Body of pancreas (tissue), 4 donors: Measurements from ENCODE around the gene WASL. TPM values are rescaled to one million over a fixed set of nuclear protein-coding genes. Genes with fewer than 3 reads are reported as not detected.
A peak's percentile ranks its signal among the peaks of the same experiment; 100 is the strongest.

Experiments used
- ATAC-seq: fragments of 150-250 bp; one replicate; pipeline ENCODE4 v1.9.1; 2016
- DNase-seq, 4 donors: peaks; one replicate each; pipeline ENCODE4 v3.0.0-alpha.2; 2019
- H3K27ac ChIP-seq, 4 donors: fragments of 200-600 bp; sonication (generic); 1 replicate in 3 of 4; 2 replicates in 1 of 4; pipeline versions ENCODE4 v1.5.1 to v1.6.1; 2016 to 2019; ENCODE audit warnings: mild to moderate bottlenecking in 1 of 4, mixed read lengths in 1 of 4, moderate library complexity in 1 of 4
- H3K27me3 ChIP-seq, 2 donors: fragments of 200-600 bp; sonication (generic); one replicate each; pipeline ENCODE4 v1.6.0; 2016; ENCODE audit warnings: mild to moderate bottlenecking in 1 of 2
- H3K36me3 ChIP-seq, 2 donors: fragments of 200-600 bp; sonication (generic); replicated peaks in 1 of 2; 2 replicates each; pipeline ENCODE4 v1.5.1; 2016; ENCODE audit warnings: low read depth in 2 of 2; ENCODE audit not compliant: insufficient read depth in 1 of 2
- H3K4me1 ChIP-seq: fragments of 200-600 bp; sonication (generic); one replicate; pipeline ENCODE4 v1.6.0; 2016
- H3K4me3 ChIP-seq, 2 donors: fragments of 200-600 bp; sonication (generic); 1 replicate in 1 of 2; 2 replicates in 1 of 2; pipeline ENCODE4 v1.5.1; 2016 to 2019
- H3K9me3 ChIP-seq, 3 donors: fragments of 200-600 bp; sonication (generic); 1 replicate in 2 of 3; 2 replicates in 1 of 3; pipeline ENCODE4 v1.5.1; 2016
- POLR2A ChIP-seq, 3 donors: fragments of 450-650 bp; IDR thresholded peaks; one replicate each; pipeline ENCODE4 v1.6.1; 2016; ENCODE audit warnings: antibody characterized with exemption in 3 of 3, mild to moderate bottlenecking in 2 of 3
- WGBS, 2 donors: methylation state at CpG; one replicate each; pipeline ENCODE4 v1.1.5; 2017; 5-methylcytosine and 5-hydroxymethylcytosine counted together
- intact Hi-C: fragments of 100-400 bp; cut with DNase I; formaldehyde crosslinking; loops from one replicate; pipeline ENCODE4 v1.15.1; 2023
- total RNA-seq, 2 donors: library from RNA; depleted of rRNA; stranded (reverse); fragments of >200 nt; gene quantifications; one replicate each; pipeline ENCODE4 v1.1.0, GENCODE V29; 2016
- TF ChIP-seq, protein P1 (sequence below), 7 experiments: fragments of 450-650 bp in 4 of 7; fragments of 200-600 bp in 3 of 7; sonication (generic) in 3 of 7; IDR thresholded peaks; one replicate each; pipeline ENCODE4 v1.5.1; 2016 to 2019; ENCODE audit warnings: antibody characterized with exemption in 7 of 7

WASL gene
- total RNA-seq, 2 donors from 2014 or later, result 12.9 to 20.5 TPM

- Histone ChIP-seq H3K4me1 (peaks cover 16% of the 10 kb centered on the region), H3K27ac (no peak overlapping the region), H3K27me3 (no peaks in the 10 kb centered on the region), H3K36me3 (peaks cover 0 to 4% of the 10 kb centered on the region in 2 donors), H3K4me3 (no peak overlapping the region), H3K9me3 (no peaks in the 10 kb centered on the region)
- WGBS, 2 donors, result 99 to 100% methylated on average over 2 of the region's 2 CpGs
- TF ChIP-seq POLR2A (IDR thresholded peaks at IDR 0.05), result no peak
- TF ChIP-seq, protein P1, sequence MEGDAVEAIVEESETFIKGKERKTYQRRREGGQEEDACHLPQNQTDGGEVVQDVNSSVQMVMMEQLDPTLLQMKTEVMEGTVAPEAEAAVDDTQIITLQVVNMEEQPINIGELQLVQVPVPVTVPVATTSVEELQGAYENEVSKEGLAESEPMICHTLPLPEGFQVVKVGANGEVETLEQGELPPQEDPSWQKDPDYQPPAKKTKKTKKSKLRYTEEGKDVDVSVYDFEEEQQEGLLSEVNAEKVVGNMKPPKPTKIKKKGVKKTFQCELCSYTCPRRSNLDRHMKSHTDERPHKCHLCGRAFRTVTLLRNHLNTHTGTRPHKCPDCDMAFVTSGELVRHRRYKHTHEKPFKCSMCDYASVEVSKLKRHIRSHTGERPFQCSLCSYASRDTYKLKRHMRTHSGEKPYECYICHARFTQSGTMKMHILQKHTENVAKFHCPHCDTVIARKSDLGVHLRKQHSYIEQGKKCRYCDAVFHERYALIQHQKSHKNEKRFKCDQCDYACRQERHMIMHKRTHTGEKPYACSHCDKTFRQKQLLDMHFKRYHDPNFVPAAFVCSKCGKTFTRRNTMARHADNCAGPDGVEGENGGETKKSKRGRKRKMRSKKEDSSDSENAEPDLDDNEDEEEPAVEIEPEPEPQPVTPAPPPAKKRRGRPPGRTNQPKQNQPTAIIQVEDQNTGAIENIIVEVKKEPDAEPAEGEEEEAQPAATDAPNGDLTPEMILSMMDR (IDR thresholded peaks at IDR 0.05), result no peak
- ATAC-seq (no peak), DNase-seq (no peak)
- intact Hi-C loops, result no loop called here
Measured at GRCh38 chr7:123687161-123687560, 61.6 kb downstream of the WASL start.

GRCh38 chr7:123682690-123683089, 66.1 kb downstream of the WASL start:
- TF ChIP-seq POLR2A (IDR thresholded peaks at IDR 0.05), result no peak
- TF ChIP-seq, protein P1 (IDR thresholded peaks at IDR 0.05), result peak in 6 of 7 experiments; percentile 31 to 71 (median 59)
- 39 to 51% methylated on average over 1 of the region's 1 CpG for WGBS, 2 donors
- Histone ChIP-seq H3K36me3 (no peaks in the 10 kb centered on the region), H3K27ac (no peak overlapping the region), H3K4me3 (no peak overlapping the region), H3K27me3 (no peaks in the 10 kb centered on the region), H3K4me1 (peaks cover 26% of the 10 kb centered on the region), H3K9me3 (no peaks in the 10 kb centered on the region)
- no peak for ATAC-seq
- DNase-seq, result peak in 1 of 4 donors; percentile 30
- intact Hi-C loops, result no loop called here

GRCh38 chr7:123681561-123681960, 67.2 kb downstream of the WASL start:
- TF ChIP-seq, protein P1 (IDR thresholded peaks at IDR 0.05), result no peak
- TF ChIP-seq POLR2A (IDR thresholded peaks at IDR 0.05), result no peak
- peak; percentile 83 for ATAC-seq
- H3K36me3 ChIP-seq, result no peaks in the 10 kb centered on the region
- peaks cover 26% of the 10 kb centered on the region for H3K4me1 ChIP-seq
- no peaks in the 10 kb centered on the region for H3K9me3 ChIP-seq
- intact Hi-C loops, result no loop called here
- H3K27ac ChIP-seq, result peak overlapping the region in 1 of 4 donors; percentile 3
- H3K27me3 ChIP-seq, result no peaks in the 10 kb centered on the region
- 14 to 27% methylated on average over 2 of the region's 2 CpGs for WGBS, 2 donors
- no peak overlapping the region for H3K4me3 ChIP-seq
- peak; percentile 47 to 71 (median 58) for DNase-seq

DNA sequence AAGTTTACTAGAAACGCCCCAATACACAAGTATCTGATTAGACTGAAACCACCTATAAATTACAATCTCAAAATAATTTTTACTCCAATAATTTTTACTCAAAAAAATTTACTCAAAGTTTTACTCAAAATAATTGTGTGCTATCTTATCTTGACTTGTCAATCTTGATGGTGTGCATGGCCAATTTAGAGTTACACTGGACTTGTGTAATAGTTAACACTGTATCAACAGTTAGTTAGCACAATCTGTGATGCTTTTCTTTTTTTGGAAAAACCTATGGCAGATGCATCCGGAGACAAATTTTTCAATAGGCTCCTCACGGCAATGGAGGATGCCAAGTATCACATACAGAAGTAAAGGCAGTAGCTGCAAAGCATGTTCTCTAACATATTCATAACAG, 68.2 kb downstream of the WASL start:
- Histone ChIP-seq H3K27me3 (no peaks in the 10 kb centered on the region), H3K27ac (no peak overlapping the region), H3K9me3 (no peaks in the 10 kb centered on the region), H3K4me3 (no peak overlapping the region), H3K36me3 (no peaks in the 10 kb centered on the region), H3K4me1 (peaks cover 26% of the 10 kb centered on the region)
- TF ChIP-seq, protein P1 (IDR thresholded peaks at IDR 0.05), result no peak
- TF ChIP-seq POLR2A (IDR thresholded peaks at IDR 0.05), result no peak
- DNase-seq, result no peak
- WGBS, 2 donors, result 46 to 56% methylated on average over 3 of the region's 3 CpGs
- intact Hi-C loops, result no loop called here
- no peak for ATAC-seq

DNA sequence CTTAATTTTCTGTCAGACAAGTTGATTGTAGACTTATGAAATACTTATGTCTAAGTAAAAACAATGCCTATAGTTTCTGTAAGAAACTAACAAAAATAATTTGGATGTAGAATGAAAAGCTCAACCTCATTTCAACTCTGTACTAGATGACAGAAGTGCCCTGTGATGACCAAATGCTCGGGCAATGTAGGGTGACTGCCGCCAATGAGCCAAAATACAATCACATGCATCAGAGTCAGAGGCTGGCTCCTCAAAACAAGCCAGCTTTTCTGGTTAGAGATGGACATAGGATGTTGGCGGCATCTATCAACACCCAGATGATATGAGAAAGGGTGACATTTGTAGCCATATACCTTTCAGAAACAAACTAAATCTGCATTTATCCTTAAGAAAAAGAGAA, 69.2 kb downstream of the WASL start:
- Histone ChIP-seq H3K36me3 (no peaks in the 10 kb centered on the region), H3K9me3 (no peaks in the 10 kb centered on the region), H3K4me3 (no peak overlapping the region), H3K27ac (no peak overlapping the region), H3K27me3 (no peaks in the 10 kb centered on the region), H3K4me1 (peaks cover 26% of the 10 kb centered on the region)
- intact Hi-C loops, result loop anchor here (10.0 kb wide), 1 partner anchor 185 kb away; no protein-coding TSS in a partner anchor
- 91 to 93% methylated on average over 3 of the region's 3 CpGs for WGBS, 2 donors
- DNase-seq, result no peak
- no peak for ATAC-seq
- TF ChIP-seq, protein P1 (IDR thresholded peaks at IDR 0.05), result no peak
- no peak for TF ChIP-seq POLR2A (IDR thresholded peaks at IDR 0.05)
